ENCODE data around the gene CFAP410. TPM values are rescaled to one million over a fixed set of nuclear protein-coding genes. Genes with fewer than 3 reads are reported as not detected.

The CFAP410 gene
- total RNA-seq, 4 donors from 2014 or later, result 23.8 to 44.8 (median 26.0) TPM

GRCh38 chr21:44291078-44291935, 47.9 kb downstream of the CFAP410 start:
- no peaks in the 10 kb centered on the region for H3K9me3 ChIP-seq
- no peak for DNase-seq
- TF ChIP-seq CTCF (IDR thresholded peaks at IDR 0.05) (no peak), POLR2A (IDR thresholded peaks at IDR 0.05) (no peak)
- no peak overlapping the region for H3K27ac ChIP-seq
- H3K4me1 ChIP-seq, result peaks cover 0 to 6% of the 10 kb centered on the region in 2 donors
- intact Hi-C loops (cut with DNase I; ENCODE audit: low total_unique reads), result no loop called here
- no peaks in the 10 kb centered on the region for H3K36me3 ChIP-seq
- no peak overlapping the region for H3K4me3 ChIP-seq
- no peaks in the 10 kb centered on the region for H3K27me3 ChIP-seq

GRCh38 chr21:44290327-44291077, 48.7 kb downstream of the CFAP410 start:
- H3K4me3 ChIP-seq, result no peak overlapping the region
- no peaks in the 10 kb centered on the region for H3K27me3 ChIP-seq
- no peak overlapping the region for H3K27ac ChIP-seq
- TF ChIP-seq CTCF (IDR thresholded peaks at IDR 0.05), result no peak
- TF ChIP-seq POLR2A (IDR thresholded peaks at IDR 0.05), result no peak
- DNase-seq, result no peak
- H3K9me3 ChIP-seq, result no peaks in the 10 kb centered on the region
- peaks cover 0 to 6% of the 10 kb centered on the region in 2 donors for H3K4me1 ChIP-seq
- H3K36me3 ChIP-seq, result no peaks in the 10 kb centered on the region
- intact Hi-C loops (cut with DNase I; ENCODE audit: low total_unique reads), result no loop called here

GRCh38 chr21:44289381-44290010, 49.7 kb downstream of the CFAP410 start:
- DNase-seq, result no peak
- no peaks in the 10 kb centered on the region for H3K27me3 ChIP-seq
- no peaks in the 10 kb centered on the region for H3K36me3 ChIP-seq
- H3K27ac ChIP-seq, result no peak overlapping the region
- TF ChIP-seq POLR2A (IDR thresholded peaks at IDR 0.05) (no peak), CTCF (IDR thresholded peaks at IDR 0.05) (no peak)
- H3K9me3 ChIP-seq, result no peaks in the 10 kb centered on the region
- peaks cover 0 to under 1% of the 10 kb centered on the region in 2 donors for H3K4me1 ChIP-seq
- intact Hi-C loops (cut with DNase I; ENCODE audit: low total_unique reads), result no loop called here
- no peak overlapping the region for H3K4me3 ChIP-seq

GRCh38 chr21:44288251-44289110, 50.7 kb downstream of the CFAP410 start:
- DNase-seq, result no peak
- intact Hi-C loops (cut with DNase I; ENCODE audit: low total_unique reads), result no loop called here
- no peak overlapping the region for H3K27ac ChIP-seq
- no peaks in the 10 kb centered on the region for H3K9me3 ChIP-seq
- no peaks in the 10 kb centered on the region for H3K4me1 ChIP-seq
- no peak for TF ChIP-seq POLR2A (IDR thresholded peaks at IDR 0.05)
- TF ChIP-seq CTCF (IDR thresholded peaks at IDR 0.05), result no peak
- no peaks in the 10 kb centered on the region for H3K27me3 ChIP-seq
- H3K4me3 ChIP-seq, result no peak overlapping the region
- no peaks in the 10 kb centered on the region for H3K36me3 ChIP-seq

All from uterus (tissue), 4 donors.